GM18858 (cell line): ENCODE measurements around the gene RBM38.

ENCODE experiments used
- ATAC-seq: cut with Tn5 transposase; IDR thresholded peaks from one replicate; pipeline ENCODE4 v1.9.1; 2021; ENCODE audit not compliant: unreplicated experiment

RBM38 gene

DNA sequence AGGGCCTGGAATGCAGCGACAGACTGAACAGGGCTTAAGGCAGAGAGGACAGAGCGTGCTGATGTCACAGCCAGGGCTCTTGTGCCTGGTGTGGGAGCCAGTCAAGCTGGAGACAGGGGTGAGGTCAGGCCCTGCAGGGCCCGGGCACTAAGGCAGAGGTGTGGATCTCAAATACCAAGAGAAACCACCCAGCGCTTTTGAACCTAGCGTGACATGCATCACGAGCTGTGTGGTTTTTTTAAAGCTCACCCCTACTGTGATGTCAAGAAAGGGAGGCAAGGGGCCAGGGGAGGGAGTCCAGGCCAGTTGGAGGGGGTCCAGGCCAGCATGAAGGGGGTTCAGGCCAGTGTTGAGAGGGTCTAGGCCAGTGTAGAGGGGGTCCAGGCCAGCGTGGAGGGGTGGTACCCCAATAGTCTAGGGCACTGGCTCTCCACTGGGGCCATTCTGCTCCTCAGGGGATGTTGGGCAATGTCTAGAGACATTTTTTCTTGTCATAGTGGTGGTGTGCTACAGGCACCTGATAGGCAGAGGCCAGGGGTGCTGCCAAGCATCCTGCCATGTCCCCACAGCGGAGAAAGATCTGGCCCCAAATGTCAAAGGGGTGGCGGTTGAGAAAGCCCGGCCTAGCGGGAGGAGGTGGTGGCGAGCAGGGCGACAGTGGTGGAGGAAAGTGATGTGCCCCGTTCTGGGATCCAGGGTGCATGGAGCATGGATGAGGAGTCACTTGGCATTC is 42.6 kb downstream of the RBM38 start:
- no peak for ATAC-seq

DNA sequence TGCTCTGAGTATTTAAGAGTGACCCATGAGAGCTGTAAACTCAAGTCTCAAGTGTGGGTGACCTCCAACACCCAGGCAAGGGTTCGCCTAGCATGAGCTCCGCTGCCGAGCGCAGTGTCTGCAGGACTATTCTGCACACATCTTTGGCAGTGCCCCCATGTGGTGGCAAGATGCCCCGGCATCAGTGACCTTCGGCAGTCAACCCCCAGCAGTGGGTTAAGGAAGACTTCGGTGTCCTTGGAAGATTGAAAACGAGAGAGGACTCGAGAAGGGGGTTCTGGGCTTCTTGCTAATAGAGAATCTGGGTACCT is 43.1 kb downstream of the RBM38 start:
- ATAC-seq = no peak

DNA sequence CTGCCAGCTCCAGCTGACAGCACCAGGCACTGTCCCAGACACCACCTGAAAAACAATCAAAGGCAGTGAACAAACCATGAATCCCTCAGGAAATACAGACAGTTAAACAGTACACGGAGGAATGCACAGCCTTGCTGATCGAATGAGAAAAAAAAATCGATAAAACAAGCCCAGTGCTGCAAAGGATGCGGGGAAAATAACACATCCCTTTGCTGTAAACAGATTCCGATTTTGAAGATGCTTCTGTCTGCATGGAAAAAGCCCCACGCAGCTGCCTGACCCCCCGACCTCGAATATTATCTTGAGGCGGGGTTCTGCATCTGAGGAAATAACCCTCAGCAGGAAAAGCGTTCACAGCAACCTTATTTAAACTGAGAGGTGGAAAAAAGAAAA is 43.9 kb downstream of the RBM38 start:
- no peak for ATAC-seq

DNA sequence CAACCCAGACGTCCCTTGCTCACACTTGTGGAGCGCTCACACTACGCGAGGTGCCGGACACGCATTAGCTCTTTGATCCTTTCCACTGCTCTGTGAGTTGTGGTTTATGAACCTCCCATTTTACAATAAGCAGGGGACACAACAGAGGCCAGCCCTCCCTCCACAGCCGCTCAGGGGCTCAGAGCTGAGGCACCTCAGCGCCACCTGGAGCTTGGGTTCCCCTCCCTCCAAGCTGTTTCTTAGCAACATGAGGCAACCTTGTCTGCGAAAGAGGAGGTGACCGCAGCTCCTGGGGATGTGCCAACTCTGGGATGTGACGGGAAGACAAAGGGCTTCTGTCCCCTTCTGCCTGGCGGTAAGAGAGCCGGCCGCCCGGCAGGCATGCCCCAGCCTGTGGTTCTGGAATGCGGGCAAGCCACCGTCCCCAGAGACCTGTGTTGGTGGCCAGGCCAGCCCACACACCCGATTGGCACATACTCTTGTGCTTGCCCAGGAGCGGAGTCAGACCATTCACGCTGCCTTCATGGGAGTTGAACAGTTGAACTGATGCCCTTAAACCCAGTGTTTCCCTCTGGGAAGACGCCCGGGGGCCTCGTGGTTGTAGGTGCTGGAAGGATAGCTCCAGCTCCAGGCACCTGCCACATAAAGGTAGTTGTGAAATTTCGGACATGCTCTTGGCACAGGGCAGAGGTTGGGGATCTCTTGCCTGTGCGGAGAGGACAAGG is 44.5 kb downstream of the RBM38 start:
- no peak for ATAC-seq

GRCh38 chr20:57436223-57436545 is 45.0 kb downstream of the RBM38 start:
- no peak for ATAC-seq

- no peak for ATAC-seq
Observed at GRCh38 chr20:57437267-57437666, 46.1 kb downstream of the RBM38 start.

DNA sequence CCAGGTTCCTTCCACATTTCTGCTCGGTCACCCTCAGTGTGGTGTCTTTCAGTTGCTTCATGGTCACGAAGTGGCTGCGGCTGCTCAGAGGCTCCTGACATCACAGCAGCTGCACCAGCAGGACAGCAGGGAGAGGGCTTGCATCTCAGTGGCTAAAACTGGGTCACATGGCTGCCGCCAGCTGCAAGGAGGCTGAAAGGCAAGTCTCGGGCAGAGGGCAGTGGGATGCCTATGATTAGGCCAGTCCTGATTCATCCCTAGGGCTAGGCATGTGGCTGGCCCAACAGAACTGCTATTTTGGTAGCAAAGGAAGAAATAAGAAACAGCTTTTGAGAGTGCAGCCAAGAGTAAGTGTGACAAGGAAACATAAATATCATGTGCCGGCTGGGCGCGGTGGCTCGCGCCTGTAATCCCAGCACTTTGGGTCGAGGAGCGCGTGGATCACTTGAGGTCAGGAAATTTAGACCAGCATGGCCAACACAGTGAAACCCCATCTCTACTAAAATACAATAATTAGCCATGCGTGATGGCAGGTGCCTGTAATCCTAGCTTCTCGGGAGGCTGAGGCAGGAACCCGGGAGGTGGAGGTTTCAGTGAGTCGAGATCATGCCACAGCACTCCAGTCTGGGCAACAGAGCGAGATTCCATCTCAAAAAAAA is 46.6 kb downstream of the RBM38 start:
- ATAC-seq = no peak

- no peak for ATAC-seq
Observed at GRCh38 chr20:57438552-57438951, 47.4 kb downstream of the RBM38 start.

- ATAC-seq = no peak
Observed at GRCh38 chr20:57439432-57439831, 48.2 kb downstream of the RBM38 start.

GRCh38 chr20:57439993-57440392 is 48.8 kb downstream of the RBM38 start:
- ATAC-seq = no peak

DNA sequence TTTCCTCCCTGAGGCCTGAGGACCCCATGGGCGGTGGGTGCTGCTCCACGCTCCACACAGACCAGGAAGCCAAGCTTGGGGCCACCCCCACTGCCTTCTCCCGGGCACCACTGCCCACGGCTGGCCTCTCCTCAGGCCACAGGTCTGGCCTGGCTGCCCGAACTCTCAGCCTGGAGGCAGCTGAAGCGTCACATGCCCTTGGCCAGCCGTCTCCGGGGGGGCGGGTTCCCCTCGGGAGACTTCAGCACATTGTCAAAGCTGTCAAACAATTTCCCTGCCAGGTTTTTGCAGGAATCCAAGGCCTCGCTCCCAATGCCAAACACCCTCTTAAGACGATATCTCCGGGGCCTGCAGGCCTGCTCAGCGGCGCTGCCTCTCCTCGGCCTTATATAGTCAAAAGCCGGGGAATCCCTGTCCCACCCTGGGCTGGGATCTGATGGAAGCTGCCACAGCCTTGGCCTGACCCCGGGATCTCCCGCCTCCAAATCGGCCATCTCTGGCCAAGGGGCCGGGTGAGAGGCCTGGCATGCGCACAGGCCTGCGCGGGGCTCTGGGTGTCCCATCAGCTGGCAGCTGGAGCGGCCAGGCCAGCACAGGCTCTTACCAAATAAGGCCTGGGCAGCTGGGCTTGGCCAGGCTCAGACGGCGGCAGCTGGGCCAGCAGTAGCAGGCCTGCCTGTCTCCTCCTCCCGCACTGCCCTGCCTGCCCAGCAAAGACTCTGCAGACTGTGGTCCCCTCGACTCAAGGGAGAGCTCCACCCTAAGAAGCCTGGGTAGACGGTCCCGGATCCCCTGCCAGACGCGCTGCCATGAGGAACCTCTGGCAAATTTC is 49.7 kb downstream of the RBM38 start:
- ATAC-seq = no peak

DNA sequence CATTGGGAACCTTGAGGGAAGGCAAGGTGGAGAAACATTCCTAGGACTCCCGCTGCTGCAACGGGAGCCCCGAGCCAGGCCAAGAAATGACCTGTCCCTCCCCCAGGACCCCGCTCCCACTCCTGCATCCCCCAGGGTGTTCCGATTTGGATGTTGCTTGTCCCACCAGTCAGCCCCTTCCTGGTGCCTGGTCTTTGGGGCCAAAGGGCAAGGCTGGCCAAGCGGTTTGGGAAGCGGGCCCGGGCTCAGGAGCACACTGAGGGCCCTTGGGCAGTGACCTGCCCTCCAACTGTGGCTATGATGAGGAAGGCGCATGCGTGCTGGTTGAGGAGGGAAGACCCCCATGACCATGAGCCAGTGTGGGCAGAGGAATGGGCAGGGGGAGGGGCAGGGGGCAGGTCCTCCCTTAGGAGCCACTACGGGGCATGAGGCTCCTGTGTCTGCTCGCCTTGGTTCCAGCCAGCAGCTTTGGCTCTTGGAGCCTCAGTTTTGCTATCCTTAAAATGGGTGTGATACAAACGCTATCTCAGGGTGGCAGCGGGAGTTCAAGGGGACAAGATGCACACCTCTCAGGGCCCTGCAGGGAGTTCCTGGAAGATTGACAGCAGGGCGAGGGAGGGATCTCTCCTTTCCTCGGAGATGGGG is 50.4 kb downstream of the RBM38 start:
- ATAC-seq = no peak

DNA sequence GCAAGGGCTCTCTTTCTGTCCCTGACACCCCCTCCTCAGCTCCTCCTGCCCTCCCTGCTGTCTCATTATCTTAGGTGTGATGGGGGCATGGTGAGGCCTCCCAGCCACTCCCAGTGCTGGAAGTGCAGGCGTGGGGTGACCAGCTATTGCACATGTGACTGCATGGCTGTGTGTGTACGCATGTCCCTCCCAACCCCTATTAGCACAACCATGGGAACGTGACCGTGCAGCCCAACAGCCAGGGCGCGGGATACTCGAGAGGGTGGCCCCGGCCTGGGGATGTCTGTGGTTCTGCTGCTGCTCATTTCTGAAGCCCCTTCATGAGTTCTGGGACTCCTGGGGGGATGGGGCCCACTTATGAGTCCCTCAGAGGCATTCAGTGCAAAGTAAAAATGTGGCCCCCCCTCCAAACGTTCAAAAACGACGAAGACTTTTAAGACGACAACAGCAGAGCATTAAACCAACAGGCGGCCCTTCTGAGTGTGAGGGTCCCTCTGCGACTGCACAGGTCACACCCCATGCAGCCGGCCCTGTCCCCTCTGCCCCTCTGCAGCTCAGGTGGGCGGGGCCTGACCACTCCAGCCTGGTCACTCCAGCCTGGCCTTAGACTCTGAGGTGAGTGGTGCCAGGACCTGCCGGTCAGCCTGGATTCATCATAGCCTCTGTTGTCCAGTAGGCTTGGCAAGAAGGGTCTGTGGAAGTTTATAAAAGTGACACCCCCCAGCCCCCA is 51.1 kb downstream of the RBM38 start:
- ATAC-seq = no peak

DNA sequence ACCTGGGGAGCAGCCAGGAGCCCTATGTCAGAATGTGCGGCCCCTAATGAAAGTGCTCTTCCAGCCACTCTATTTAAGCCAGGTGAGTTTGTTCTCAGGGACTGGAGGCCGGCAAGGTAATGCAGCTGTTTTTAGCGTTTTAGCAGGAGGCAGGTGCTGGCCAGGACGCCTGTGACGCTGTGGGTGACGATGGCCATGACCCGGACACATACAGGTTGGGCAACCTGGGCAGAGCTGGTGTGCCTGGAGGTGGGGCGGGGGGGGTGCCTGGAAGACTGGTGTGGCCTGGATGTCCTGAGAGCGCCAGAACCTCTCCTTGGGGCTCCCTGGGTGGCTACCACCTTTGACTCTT is 51.7 kb downstream of the RBM38 start:
- no peak for ATAC-seq

- ATAC-seq = no peak
Observed at GRCh38 chr20:57443349-57444265, 52.4 kb downstream of the RBM38 start.

DNA sequence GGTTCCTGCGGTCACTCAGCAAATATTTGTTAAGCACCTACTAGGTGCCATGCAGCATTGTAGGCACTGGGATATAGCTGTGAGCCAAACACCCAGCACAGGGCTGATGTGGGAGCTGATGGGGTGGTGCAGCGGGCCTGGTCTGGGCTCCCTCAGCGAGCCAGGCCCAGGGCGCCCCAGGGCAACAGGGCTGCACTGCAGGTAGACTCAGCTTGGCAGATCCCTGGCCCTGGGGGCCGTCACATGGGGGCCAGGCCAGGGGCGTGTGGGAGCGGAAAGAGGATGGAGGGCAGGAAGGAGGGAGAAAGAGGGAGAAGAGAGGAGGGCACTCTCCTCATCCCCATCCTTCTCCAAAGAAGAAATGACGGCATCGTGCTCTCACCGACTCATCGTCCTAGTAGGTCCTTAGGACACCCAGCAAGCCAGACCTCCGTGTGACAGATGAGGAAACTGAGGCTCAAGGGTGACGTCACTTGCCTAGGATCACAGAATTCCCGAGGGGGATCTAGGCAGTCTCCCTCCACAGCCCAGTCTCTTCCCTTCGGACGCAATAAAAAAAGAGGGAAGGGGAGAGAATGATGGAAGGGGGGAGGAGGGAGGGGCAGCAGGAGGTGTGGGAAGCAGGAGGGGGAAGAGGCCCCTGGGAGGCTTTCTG is 53.3 kb downstream of the RBM38 start:
- ATAC-seq = no peak

DNA sequence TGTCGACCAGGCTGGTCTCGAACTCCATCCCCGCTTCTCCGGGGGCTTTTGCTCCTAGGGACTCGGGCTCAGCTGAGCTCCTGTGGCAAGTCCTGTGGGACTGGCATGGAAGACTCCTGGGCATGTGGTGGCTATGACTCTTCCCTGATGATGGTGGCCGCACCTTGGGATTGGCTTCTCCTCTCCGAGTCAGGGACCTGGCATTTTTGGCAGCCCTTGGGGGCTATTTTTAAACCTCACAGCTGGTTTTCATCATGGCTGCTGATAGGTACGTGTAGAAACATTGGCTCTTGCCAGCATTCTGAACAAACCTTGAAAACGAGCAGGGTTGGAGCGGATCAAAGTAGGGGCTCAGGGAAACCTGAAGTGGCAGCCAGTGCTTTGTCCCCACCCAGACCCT is 54.1 kb downstream of the RBM38 start:
- ATAC-seq = no peak

- ATAC-seq = no peak
Observed at GRCh38 chr20:57445774-57446173, 54.6 kb downstream of the RBM38 start.

- ATAC-seq = no peak
Observed at GRCh38 chr20:57448764-57449354, 57.7 kb downstream of the RBM38 start.
